Mucosa of rectum (tissue), 2 donors: ENCODE measurements around the gene TLE5.
A peak's percentile ranks its signal among the peaks of the same experiment; 100 is the strongest.
"Not testable (repeated sequence)": the region's sequence is repeated elsewhere in the genome, so short reads cannot be mapped to it uniquely, and the experiment has no call there.

Source experiments
- H3K27ac ChIP-seq, 2 donors: one replicate each; pipeline ENCODE4 v1.7.0; 2013; ENCODE audit warnings: inconsistent platforms in 2 of 2, low read depth in 2 of 2, low read length in 2 of 2
- H3K27me3 ChIP-seq, 2 donors: one replicate each; pipeline ENCODE4 v1.7.0; 2013; ENCODE audit warnings: low read length in 2 of 2; ENCODE audit not compliant: control insufficient read depth in 2 of 2, insufficient read depth in 2 of 2
- H3K36me3 ChIP-seq, 2 donors: one replicate each; pipeline ENCODE4 v1.7.0; 2013; ENCODE audit warnings: low read length in 2 of 2; ENCODE audit not compliant: control insufficient read depth in 2 of 2, insufficient read depth in 2 of 2
- H3K4me1 ChIP-seq, 2 donors: one replicate each; pipeline ENCODE4 v1.7.0; 2013; ENCODE audit warnings: low read length in 2 of 2, mild to moderate bottlenecking in 1 of 2; ENCODE audit not compliant: control insufficient read depth in 2 of 2, insufficient read depth in 2 of 2
- H3K4me3 ChIP-seq, 2 donors: one replicate each; pipeline ENCODE4 v1.7.0; 2013; ENCODE audit warnings: low read length in 2 of 2
- H3K9ac ChIP-seq, 2 donors: one replicate each; pipeline ENCODE4 v1.7.0; 2013; ENCODE audit warnings: low read length in 2 of 2, low read depth in 1 of 2, mild to moderate bottlenecking in 1 of 2
- H3K9me3 ChIP-seq, 2 donors: one replicate each; pipeline ENCODE4 v1.7.0; 2013; ENCODE audit warnings: low read length in 2 of 2; ENCODE audit not compliant: control insufficient read depth in 2 of 2
- donor health status: healthy.
- donor health status: Normal muscosa, but diverticular disease.

The TLE5 gene

GRCh38 chr19:3045191-3045590 is 17.1 kb downstream of the TLE5 start:
- Histone ChIP-seq H3K4me3 (no peak overlapping the region), H3K27ac (no peak overlapping the region), H3K9ac (no peak overlapping the region), H3K27me3 (no peaks in the 10 kb centered on the region), H3K36me3 (no peaks in the 10 kb centered on the region), H3K4me1 (peaks cover 3 to 4% of the 10 kb centered on the region in 2 donors), H3K9me3 (no peaks in the 10 kb centered on the region)

- no peaks in the 10 kb centered on the region for H3K36me3 ChIP-seq
- H3K4me1 ChIP-seq, result peaks cover 0 to 4% of the 10 kb centered on the region in 2 donors
- no peak overlapping the region for H3K9ac ChIP-seq
- no peak overlapping the region for H3K27ac ChIP-seq
- H3K9me3 ChIP-seq, result no peaks in the 10 kb centered on the region
- no peaks in the 10 kb centered on the region for H3K27me3 ChIP-seq
- H3K4me3 ChIP-seq, result peak overlapping the region in 1 of 2 donors; percentile 3
Observed at GRCh38 chr19:3042621-3043267, 19.6 kb downstream of the TLE5 start.

GRCh38 chr19:3041761-3042620 is 20.3 kb downstream of the TLE5 start:
- H3K36me3 ChIP-seq, result no peaks in the 10 kb centered on the region
- peak overlapping the region in 1 of 2 donors; percentile 3 for H3K4me3 ChIP-seq
- H3K9ac ChIP-seq, result no peak overlapping the region
- no peaks in the 10 kb centered on the region for H3K27me3 ChIP-seq
- no peaks in the 10 kb centered on the region for H3K4me1 ChIP-seq
- no peaks in the 10 kb centered on the region for H3K9me3 ChIP-seq
- H3K27ac ChIP-seq, result no peak overlapping the region

- H3K27me3 ChIP-seq, result no peaks in the 10 kb centered on the region
- no peak overlapping the region for H3K4me3 ChIP-seq
- H3K4me1 ChIP-seq, result peaks cover 3% of the 10 kb centered on the region in 2 donors
- no peak overlapping the region for H3K27ac ChIP-seq
- H3K9me3 ChIP-seq, result no peaks in the 10 kb centered on the region
- no peak overlapping the region for H3K9ac ChIP-seq
- H3K36me3 ChIP-seq, result no peaks in the 10 kb centered on the region
Observed at GRCh38 chr19:3041327-3041726, 21.0 kb downstream of the TLE5 start.

- Histone ChIP-seq H3K4me3 (no peak overlapping the region), H3K27me3 (no peaks in the 10 kb centered on the region), H3K4me1 (peaks cover 10 to 14% of the 10 kb centered on the region in 2 donors), H3K27ac (no peak overlapping the region), H3K9me3 (no peaks in the 10 kb centered on the region), H3K36me3 (no peaks in the 10 kb centered on the region), H3K9ac (no peak overlapping the region)
Observed at GRCh38 chr19:3039641-3040077, 22.6 kb downstream of the TLE5 start.

GRCh38 chr19:3039125-3039524 is 23.2 kb downstream of the TLE5 start:
- Histone ChIP-seq H3K4me3 (no peak overlapping the region), H3K36me3 (no peaks in the 10 kb centered on the region), H3K27me3 (no peaks in the 10 kb centered on the region), H3K4me1 (peaks cover 14 to 19% of the 10 kb centered on the region in 2 donors), H3K9ac (no peak overlapping the region), H3K9me3 (no peaks in the 10 kb centered on the region), H3K27ac (no peak overlapping the region)

- peaks cover 14 to 23% of the 10 kb centered on the region in 2 donors for H3K4me1 ChIP-seq
- no peak overlapping the region for H3K9ac ChIP-seq
- H3K27me3 ChIP-seq, result no peaks in the 10 kb centered on the region
- no peak overlapping the region for H3K27ac ChIP-seq
- H3K4me3 ChIP-seq, result no peak overlapping the region
- no peaks in the 10 kb centered on the region for H3K36me3 ChIP-seq
- H3K9me3 ChIP-seq, result no peaks in the 10 kb centered on the region
Observed at GRCh38 chr19:3038214-3038613, 24.1 kb downstream of the TLE5 start.

GRCh38 chr19:3036977-3037544 is 25.2 kb downstream of the TLE5 start:
- not testable (repeated sequence) for H3K9me3 ChIP-seq, H3K27me3 ChIP-seq, H3K36me3 ChIP-seq, H3K4me3 ChIP-seq
- peaks cover 14 to 23% of the 10 kb centered on the region in 2 donors for H3K4me1 ChIP-seq
- H3K27ac ChIP-seq, result peak overlapping the region; percentile 89 to 95
- H3K9ac ChIP-seq, result peak overlapping the region in 1 of 2 donors; percentile 91

- no peaks in the 10 kb centered on the region for H3K36me3 ChIP-seq
- H3K27me3 ChIP-seq, result no peaks in the 10 kb centered on the region
- peak overlapping the region; percentile 89 to 95 for H3K27ac ChIP-seq
- peak overlapping the region; percentile 86 to 91 for H3K9ac ChIP-seq
- H3K9me3 ChIP-seq, result no peaks in the 10 kb centered on the region
- H3K4me3 ChIP-seq, result peak overlapping the region; percentile 75 to 87
- H3K4me1 ChIP-seq, result peaks cover 14 to 23% of the 10 kb centered on the region in 2 donors
Observed at GRCh38 chr19:3036119-3036976, 25.9 kb downstream of the TLE5 start.
